VCaP (cell line): ENCODE results near the gene FBXO8.

ENCODE experiments used
- H3K27ac ChIP-seq: fragments of 450-650 bp; 2 replicates; pipeline ENCODE4 v1.5.1; 2017
- TF ChIP-seq, protein P1 (sequence below): fragments of 450-650 bp; conservative IDR thresholded peaks from 2 replicates; pipeline ENCODE4 v1.5.1; 2017; ENCODE audit warnings: mild to moderate bottlenecking, moderate library complexity

The FBXO8 gene

GRCh38 chr4:174255786-174256185, 27.7 kb downstream of the FBXO8 start:
- H3K27ac ChIP-seq, result no peak overlapping the region
- TF ChIP-seq, protein P1, sequence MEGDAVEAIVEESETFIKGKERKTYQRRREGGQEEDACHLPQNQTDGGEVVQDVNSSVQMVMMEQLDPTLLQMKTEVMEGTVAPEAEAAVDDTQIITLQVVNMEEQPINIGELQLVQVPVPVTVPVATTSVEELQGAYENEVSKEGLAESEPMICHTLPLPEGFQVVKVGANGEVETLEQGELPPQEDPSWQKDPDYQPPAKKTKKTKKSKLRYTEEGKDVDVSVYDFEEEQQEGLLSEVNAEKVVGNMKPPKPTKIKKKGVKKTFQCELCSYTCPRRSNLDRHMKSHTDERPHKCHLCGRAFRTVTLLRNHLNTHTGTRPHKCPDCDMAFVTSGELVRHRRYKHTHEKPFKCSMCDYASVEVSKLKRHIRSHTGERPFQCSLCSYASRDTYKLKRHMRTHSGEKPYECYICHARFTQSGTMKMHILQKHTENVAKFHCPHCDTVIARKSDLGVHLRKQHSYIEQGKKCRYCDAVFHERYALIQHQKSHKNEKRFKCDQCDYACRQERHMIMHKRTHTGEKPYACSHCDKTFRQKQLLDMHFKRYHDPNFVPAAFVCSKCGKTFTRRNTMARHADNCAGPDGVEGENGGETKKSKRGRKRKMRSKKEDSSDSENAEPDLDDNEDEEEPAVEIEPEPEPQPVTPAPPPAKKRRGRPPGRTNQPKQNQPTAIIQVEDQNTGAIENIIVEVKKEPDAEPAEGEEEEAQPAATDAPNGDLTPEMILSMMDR, result no peak

GRCh38 chr4:174255374-174255773, 28.1 kb downstream of the FBXO8 start:
- no peak overlapping the region for H3K27ac ChIP-seq
- TF ChIP-seq, protein P1, result no peak

GRCh38 chr4:174254613-174255012, 28.9 kb downstream of the FBXO8 start:
- no peak overlapping the region for H3K27ac ChIP-seq
- TF ChIP-seq, protein P1, result no peak

- H3K27ac ChIP-seq, result no peak overlapping the region
- TF ChIP-seq, protein P1, result no peak
Measured at GRCh38 chr4:174252412-174252811, 31.1 kb downstream of the FBXO8 start.

DNA sequence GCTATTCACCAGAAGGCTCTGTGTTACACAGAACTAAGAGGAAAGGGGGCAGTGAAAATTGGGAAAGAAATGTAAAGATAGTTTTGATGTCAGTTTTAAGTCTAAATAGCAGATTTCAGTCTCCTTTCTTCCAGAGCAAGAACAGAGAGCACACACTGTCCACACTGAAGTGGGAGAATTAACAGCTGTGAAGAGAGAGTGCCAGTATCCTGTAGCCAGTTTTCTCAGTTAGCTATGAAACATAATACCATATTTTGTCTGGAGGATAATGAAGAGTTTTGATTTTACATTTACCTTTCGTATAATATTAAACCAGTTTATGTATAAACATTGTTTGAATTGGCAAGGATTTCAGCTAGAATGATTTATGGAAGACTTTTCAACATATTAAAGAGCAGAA, 35.1 kb downstream of the FBXO8 start:
- H3K27ac ChIP-seq, result peak overlapping the region; percentile 68
- TF ChIP-seq, protein P1, result no peak

- H3K27ac ChIP-seq, result no peak overlapping the region
- TF ChIP-seq, protein P1, result no peak
Measured at GRCh38 chr4:174245714-174246113, 37.8 kb downstream of the FBXO8 start.

- TF ChIP-seq, protein P1, result no peak
- H3K27ac ChIP-seq, result no peak overlapping the region
Measured at GRCh38 chr4:174244441-174244840, 39.0 kb downstream of the FBXO8 start.

DNA sequence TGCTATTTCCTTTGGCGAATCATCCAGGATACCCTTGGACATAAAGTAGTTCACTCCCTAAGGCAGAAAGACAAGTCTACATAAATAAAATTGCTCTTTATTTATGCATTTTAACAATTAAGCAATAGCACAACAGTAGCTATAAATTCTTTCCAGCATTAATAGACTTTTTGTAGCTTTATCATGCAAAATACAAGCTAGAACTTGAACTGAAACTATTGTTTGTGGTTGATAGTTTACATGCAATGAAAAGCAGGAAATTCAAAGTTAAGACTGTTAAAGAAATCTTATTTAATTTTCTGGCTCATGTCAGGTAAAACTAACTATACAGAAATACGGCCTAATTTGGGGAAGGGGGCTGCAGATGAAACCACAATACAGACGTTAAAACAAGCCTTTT, 42.3 kb downstream of the FBXO8 start:
- H3K27ac ChIP-seq, result no peak overlapping the region
- TF ChIP-seq, protein P1, result no peak
